K562 (cell line): ENCODE measurements around the gene LRRC25. TPM values are rescaled to one million over a fixed set of nuclear protein-coding genes. Genes with fewer than 3 reads are reported as not detected.

Experiments
- ARID1B ChIP-seq: fragments of 450-650 bp; IDR thresholded peaks from 2 replicates; pipeline ENCODE4 v1.6.1; 2016; ENCODE audit warnings: antibody characterized with exemption, mild to moderate bottlenecking, inconsistent platforms
- CBX1 ChIP-seq: sonication (generic); IDR thresholded peaks from 2 replicates; pipeline ENCODE4 v1.6.1; 2016; ENCODE audit warnings: antibody characterized with exemption, low read depth, mild to moderate bottlenecking
- ELF4 ChIP-seq: fragments of 450-650 bp; formaldehyde crosslinking; IDR thresholded peaks from 2 replicates; pipeline ENCODE4 v1.4.0; 2022; ENCODE audit warnings: missing genetic modification characterization
- ESRRA ChIP-seq: fragments of 450-650 bp; IDR thresholded peaks from 2 replicates; pipeline ENCODE4 v1.6.1; 2014; ENCODE audit warnings: low read depth, mild to moderate bottlenecking, moderate library complexity, borderline replicate concordance
- EWSR1 ChIP-seq: fragments of 450-650 bp; IDR thresholded peaks from 2 replicates; pipeline ENCODE4 v1.6.1; 2018; ENCODE audit warnings: borderline replicate concordance, mild to moderate bottlenecking, low read depth, moderate library complexity; ENCODE audit not compliant: partially characterized antibody
- GTF2A2 ChIP-seq: IDR thresholded peaks from 2 replicates; pipeline ENCODE4 v1.6.1; 2016; ENCODE audit warnings: mild to moderate bottlenecking, missing genetic modification characterization, missing compliant biosample characterization
- GTF2B ChIP-seq: IDR thresholded peaks from 2 replicates; pipeline ENCODE4 v1.6.1; 2011; ENCODE audit not compliant: insufficient read length; ENCODE audit errors: extremely low read depth
- HDAC8 ChIP-seq: fragments of 450-650 bp; IDR thresholded peaks from 2 replicates; pipeline ENCODE4 v1.6.1; 2016; ENCODE audit warnings: mild to moderate bottlenecking, missing genetic modification characterization, moderate library complexity, missing compliant biosample characterization
- HMGXB4 ChIP-seq: sonication (generic); formaldehyde crosslinking; IDR thresholded peaks from 2 replicates; pipeline ENCODE4 v1.8.1; 2023; ENCODE audit warnings: mild to moderate bottlenecking, missing genetic modification reagents
- HNRNPK ChIP-seq: fragments of 200-400 bp; formaldehyde crosslinking; IDR thresholded peaks from one replicate; pipeline ENCODE4 v1.6.1; 2018; ENCODE audit warnings: mild to moderate bottlenecking, low read depth, low read length; ENCODE audit not compliant: poor library complexity, severe bottlenecking
- HOXB6 ChIP-seq: fragments of 250-450 bp; sonication (Bioruptor Pico); IDR thresholded peaks from 2 replicates; pipeline ENCODE4 v1.5.1; 2022; ENCODE audit warnings: mild to moderate bottlenecking, borderline replicate concordance
- JUN ChIP-seq, 2 experiments: sonication (generic) in 1 of 2; formaldehyde crosslinking in 1 of 2; IDR thresholded peaks; 2 replicates each; pipeline versions ENCODE4 v1.6.1 to v1.8.0; 2012 to 2022; ENCODE audit warnings: borderline replicate concordance in 2 of 2, mild to moderate bottlenecking in 2 of 2, improper control_type of control experiment in 1 of 2, low read depth in 1 of 2, low read length in 1 of 2, missing genetic modification reagents in 1 of 2
- LEF1 ChIP-seq: fragments of 450-650 bp; IDR thresholded peaks from 2 replicates; pipeline ENCODE4 v1.6.1; 2016; ENCODE audit warnings: mild to moderate bottlenecking
- MAFK ChIP-seq: IDR thresholded peaks from 2 replicates; pipeline ENCODE4 v1.6.1; 2011; ENCODE audit warnings: low read length, improper control_type of control experiment
- MECOM ChIP-seq: fragments of 250-450 bp; sonication (Bioruptor Pico); IDR thresholded peaks from 2 replicates; pipeline ENCODE4 v1.8.0; 2022; ENCODE audit warnings: inconsistent platforms
- MTA3 ChIP-seq: fragments of 450-650 bp; formaldehyde crosslinking; IDR thresholded peaks from 2 replicates; pipeline ENCODE4 v1.6.1; 2017; ENCODE audit warnings: mild to moderate bottlenecking, borderline replicate concordance
- NONO ChIP-seq, 2 experiments: fragments of 200-400 bp in 1 of 2; fragments of 450-650 bp in 1 of 2; formaldehyde crosslinking in 1 of 2; IDR thresholded peaks; 2 replicates each; pipeline ENCODE4 v1.6.1; 2017; ENCODE audit warnings: low read depth in 2 of 2, mild to moderate bottlenecking in 2 of 2, moderate library complexity in 2 of 2, low read length in 1 of 2
- POLR3G ChIP-seq: IDR thresholded peaks from 2 replicates; pipeline ENCODE4 v1.6.1; 2011; ENCODE audit not compliant: insufficient read length, insufficient replicate concordance; ENCODE audit errors: extremely low read depth
- PREB ChIP-seq: sonication (generic); formaldehyde crosslinking; IDR thresholded peaks from 2 replicates; pipeline ENCODE4 v1.8.1; 2023; ENCODE audit warnings: mild to moderate bottlenecking, missing genetic modification reagents
- RFX5 ChIP-seq: IDR thresholded peaks from 2 replicates; pipeline ENCODE4 v1.6.1; 2011; ENCODE audit warnings: low read depth, mild to moderate bottlenecking, improper control_type of control experiment, low read length
- TARDBP ChIP-seq: fragments of 450-650 bp; IDR thresholded peaks from 2 replicates; pipeline ENCODE4 v1.6.1; 2016
- TCFL5 ChIP-seq: fragments of 250-450 bp; sonication (Bioruptor Pico); conservative IDR thresholded peaks from 2 replicates; pipeline ENCODE4 v1.6.1; 2021; ENCODE audit warnings: mild to moderate bottlenecking, moderate library complexity, matching md5 sums
- ZBTB12 ChIP-seq: fragments of 250-450 bp; sonication (Bioruptor Pico); IDR thresholded peaks from 2 replicates; pipeline ENCODE4 v1.4.0; 2020
- ZNF165 ChIP-seq: fragments of 250-450 bp; sonication (Bioruptor Pico); IDR thresholded peaks from 2 replicates; pipeline ENCODE4 v1.4.0; 2020; ENCODE audit warnings: borderline replicate concordance
- ZSCAN32 ChIP-seq: fragments of 450-650 bp; formaldehyde crosslinking; IDR thresholded peaks from 2 replicates; pipeline ENCODE4 v1.4.0; 2020; ENCODE audit warnings: mild to moderate bottlenecking, moderate library complexity
- polyA plus RNA-seq, 8 experiments: library from polyadenylated mRNA; depleted of rRNA in 4 of 8; stranded (reverse) in 5 of 8; unstranded in 3 of 8; fragments of >200 nt; fragmentation: Nextera tagmentation in 2 of 8; fragmentation: Illumina TruSeq in 1 of 8; extraction: Ambion mirVana in 2 of 8; extraction: Trizol in 1 of 8; gene quantifications; 2 replicates each; pipeline versions ENCODE4 v1.2.1 to v1.2.3, GENCODE V29; 2011 to 2014; ENCODE audit warnings: inconsistent platforms in 1 of 8, missing spikeins in 1 of 8
- total RNA-seq, 7 experiments: library from RNA; depleted of rRNA in 6 of 7; stranded (reverse); fragments of >200 nt in 6 of 7; fragmentation: Illumina TruSeq in 2 of 7; extraction: Trizol in 2 of 7; gene quantifications; 2 replicates each; pipeline versions ENCODE4 v1.2.1 to v1.2.3, GENCODE V29; 2011 to 2021; ENCODE audit warnings: low replicate concordance in 1 of 7

Gene LRRC25
- total and polyA plus RNA-seq, 9 of the 15 experiments (the other 6 are each of a cell fraction or from before 2014, with no cell fraction given) = 0.07 to 0.36 (median 0.10) TPM; not detected in 3

DNA sequence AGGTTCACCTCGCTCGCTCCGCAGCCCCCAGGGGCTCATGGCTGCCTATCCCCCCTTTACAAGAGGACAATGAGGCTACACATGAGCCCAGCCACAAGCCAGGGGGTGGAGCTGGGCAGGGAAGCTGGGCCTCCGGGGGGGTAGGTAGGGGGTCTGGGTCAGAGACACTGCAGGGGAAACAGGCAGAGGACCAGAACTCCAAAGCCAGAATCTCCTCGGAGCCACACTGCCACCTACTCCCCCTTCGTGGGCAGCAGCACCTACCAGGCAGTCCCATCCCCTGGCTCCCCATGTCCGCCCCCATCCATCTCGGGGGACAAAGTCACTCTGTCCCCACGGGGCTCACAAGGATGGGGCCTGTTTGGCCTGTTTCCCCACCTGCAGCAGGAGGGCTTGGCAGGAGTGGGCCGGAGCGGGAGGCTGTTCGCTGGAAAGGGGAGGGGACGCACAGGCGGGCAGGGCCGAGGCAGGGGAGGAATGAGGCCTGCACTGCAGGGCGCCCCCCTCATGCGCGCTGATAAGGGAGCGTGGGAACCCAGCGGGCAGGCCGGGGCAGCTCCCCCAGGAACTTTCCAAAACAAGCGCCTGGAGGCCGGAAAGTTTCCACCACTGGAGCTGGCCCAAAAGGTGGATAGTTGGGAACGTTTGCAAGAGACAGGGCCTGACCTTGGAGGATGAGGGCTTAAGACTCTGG lies 41.1 kb upstream of the LRRC25 start (continued):
- TF ChIP-seq GTF2B (no peak), ARID1B (peak; percentile 81), ZSCAN32 (CRISPR knock-in tag) (no peak), TCFL5 (CRISPR knock-in tag) (no peak), HNRNPK (no peak), RFX5 (no peak), TARDBP (peak; percentile 22; the same call in 1 of the 2 replicates), EWSR1 (no peak), ESRRA (no peak; the same call in 1 of the 2 replicates), JUN (IDR thresholded peaks at IDR 0.05; ENCODE audit: borderline replicate concordance, low read depth, low read length) (no peak), JUN (CRISPR knock-in tag; IDR thresholded peaks at IDR 0.05; ENCODE audit: borderline replicate concordance) (no peak), ZNF165 (CRISPR knock-in tag) (no peak), LEF1 (peak; percentile 33; the same call in 1 of the 2 replicates), MAFK (no peak), CBX1 (no peak), HOXB6 (CRISPR knock-in tag) (no peak), ZBTB12 (CRISPR knock-in tag) (no peak), GTF2A2 (no peak), MTA3 (peak; percentile 90; the same call in 1 of the 2 replicates), HMGXB4 (CRISPR knock-in tag) (no peak), ELF4 (CRISPR knock-in tag) (0 out of 2 replicates have a peak, but pooled peaks have one; percentile 4), NONO (IDR thresholded peaks at IDR 0.05; ENCODE audit: low read depth in 2 of 2, low read length in 1 of 2) (no peak), PREB (CRISPR knock-in tag) (no peak), MECOM (CRISPR knock-in tag) (no peak), HDAC8 (tag) (no peak), POLR3G (no peak)
